ENCODE data around the gene TMX4.
"Not testable (repeated sequence)": the region's sequence is repeated elsewhere in the genome, so short reads cannot be mapped to it uniquely, and the experiment has no call there.

TMX4 gene

DNA sequence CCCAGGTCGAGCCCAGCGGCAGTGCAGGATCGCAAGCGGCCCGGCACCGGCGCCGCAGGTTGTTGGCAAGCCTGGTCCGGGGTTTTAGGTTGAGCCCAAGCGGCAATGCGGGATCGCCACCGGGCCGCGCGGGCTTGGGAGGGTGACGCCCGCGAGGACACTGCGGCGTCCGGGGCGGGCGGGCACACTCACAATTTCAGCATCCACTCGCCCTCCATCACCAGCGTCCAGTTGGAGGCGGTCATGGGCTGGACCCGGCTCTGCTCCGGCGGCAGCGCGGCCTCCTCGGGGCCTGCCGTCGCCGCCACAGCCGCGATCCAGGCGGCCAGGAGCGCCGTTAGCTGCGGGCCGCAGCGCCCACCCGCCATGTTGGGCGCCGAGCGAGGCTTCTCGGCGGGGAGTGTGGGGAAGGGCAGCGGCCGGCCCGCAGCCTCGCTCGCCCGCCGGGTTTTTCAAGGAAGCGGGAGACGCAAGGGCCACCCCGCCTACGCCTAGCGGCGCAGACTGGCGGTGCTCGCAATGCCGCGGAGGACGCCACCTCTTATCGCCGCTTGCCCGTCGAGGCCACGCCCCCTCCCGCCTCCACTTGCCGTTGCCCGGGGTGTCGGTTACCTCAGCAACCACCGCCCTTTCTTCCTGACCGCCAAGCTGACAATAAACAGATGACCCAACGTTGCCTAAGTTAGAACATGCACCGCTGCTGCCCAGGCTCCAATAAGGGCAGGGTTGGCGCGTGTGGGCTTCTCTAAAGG lies at the start of gene TMX4:
TSS of gene TMX4 (minus strand) at position 516 of the 752 bp plus-strand sequence. CDS start at position 368, 148 bp downstream.
- peak; percentile 93 to 94 for DNase-seq

DNA sequence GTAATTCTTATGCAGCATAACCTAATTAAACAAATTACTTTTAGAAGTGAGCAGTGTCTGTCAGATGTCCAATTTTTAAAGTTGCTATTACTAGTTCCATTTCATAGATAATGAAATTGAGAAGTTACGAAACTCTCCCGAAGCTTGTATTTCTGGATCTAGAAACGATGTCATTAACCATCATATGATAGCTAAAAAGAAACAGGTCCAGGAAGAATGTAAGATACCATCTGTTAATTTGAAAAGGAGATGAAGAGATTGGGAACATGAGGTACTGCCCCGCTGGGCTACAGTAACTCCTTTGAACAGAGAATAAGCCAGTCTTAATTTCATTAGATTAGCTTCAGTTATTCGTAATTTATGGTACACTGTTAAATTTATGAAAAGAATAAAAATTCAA lies 47.5 kb upstream of the TMX4 start:
- no peak for DNase-seq

GRCh38 chr20:8066662-8067061 lies 47.1 kb upstream of the TMX4 start:
- no peak for DNase-seq

DNA sequence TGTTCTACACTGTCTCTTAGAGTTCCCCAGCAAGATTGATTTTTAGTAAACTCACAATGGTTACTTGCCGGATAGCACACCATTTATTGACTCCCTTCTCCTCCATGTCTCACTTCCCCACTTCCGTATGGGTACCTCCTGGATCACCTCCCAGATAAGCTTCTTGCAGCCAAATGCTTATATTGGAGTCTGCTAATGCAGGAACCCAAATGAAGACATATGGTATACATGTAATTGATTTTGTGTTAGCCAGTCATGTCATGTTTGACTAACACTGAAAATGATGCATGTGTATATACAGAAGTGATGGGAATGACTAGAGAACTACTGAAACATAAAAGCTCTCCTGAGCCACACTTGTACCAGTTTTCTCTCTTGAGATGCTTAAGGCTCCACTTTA lies 46.1 kb upstream of the TMX4 start:
- no peak for DNase-seq

DNA sequence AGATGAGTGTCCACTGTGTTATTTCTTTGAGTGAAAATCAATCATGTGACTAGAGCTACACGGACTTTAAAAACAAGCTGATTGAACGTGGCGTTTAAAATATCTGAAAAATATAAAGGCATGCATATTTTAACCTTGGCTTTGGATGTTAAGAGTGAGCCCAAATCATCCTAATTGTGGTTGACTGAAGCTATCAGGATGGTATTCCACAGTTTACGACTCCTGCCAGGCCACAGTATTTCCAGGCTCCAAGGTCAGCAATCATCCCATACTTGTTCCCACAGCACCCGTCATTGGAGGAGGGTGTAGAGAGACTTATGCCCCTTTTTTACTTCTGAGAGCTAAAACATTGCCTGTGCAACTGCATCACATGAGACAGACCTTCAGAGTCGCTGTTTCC lies 43.2 kb upstream of the TMX4 start:
- DNase-seq = no peak

DNA sequence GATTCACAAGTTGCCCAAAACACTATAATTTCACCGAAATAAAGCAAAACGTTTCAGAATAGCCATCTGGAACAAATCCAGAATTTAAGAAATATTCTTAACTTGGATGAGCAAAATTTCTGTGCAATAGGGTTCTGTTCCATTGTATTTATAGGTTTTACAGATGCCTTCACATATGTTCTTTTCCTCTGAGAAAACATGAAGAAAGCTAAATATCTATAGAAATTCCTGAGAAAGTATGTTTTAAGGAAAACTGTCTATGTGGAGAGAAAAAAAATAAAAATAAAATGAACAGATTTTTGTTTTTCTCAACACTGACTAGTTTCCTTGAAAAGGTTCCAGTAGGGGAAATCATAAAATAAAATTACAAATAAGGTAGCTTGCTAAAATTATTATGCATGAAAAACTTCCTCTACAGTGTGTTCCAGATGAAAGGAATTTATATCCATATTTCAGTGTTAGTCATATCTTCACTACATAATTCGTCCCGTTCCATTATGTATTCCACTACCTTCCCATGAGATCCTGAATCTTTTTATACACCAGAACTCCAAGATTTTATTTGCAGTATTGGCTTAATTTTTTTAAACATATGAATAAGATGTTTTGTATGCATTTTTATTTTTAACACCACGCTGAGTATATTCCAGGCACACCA lies 42.4 kb upstream of the TMX4 start:
- no peak for DNase-seq

DNA sequence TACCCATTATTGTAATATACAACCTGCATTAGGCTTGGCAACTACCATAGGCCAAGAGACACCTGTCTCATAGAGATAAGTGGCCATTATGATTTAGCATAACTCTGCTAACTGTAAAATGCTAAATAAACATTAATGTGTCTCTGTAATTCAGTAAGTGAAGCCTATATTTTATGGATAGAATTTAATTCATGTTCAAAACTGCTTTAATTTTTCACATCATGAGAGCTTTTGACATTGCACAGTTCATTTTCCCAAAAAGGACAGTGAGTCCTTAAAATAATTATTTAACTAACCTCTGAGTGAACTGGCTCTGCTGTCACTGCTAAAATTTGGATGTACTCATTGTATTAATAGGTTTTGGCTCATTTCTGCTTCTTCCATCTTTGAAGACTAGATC lies 41.4 kb upstream of the TMX4 start:
- no peak for DNase-seq

GRCh38 chr20:8057871-8058270 lies 38.3 kb upstream of the TMX4 start:
- DNase-seq = no peak

GRCh38 chr20:8055096-8055495 lies 35.5 kb upstream of the TMX4 start:
- DNase-seq = no peak

- no peak for DNase-seq
Measured at GRCh38 chr20:8050157-8050837, 30.7 kb upstream of the TMX4 start.

- no peak for DNase-seq
Measured at GRCh38 chr20:8049310-8049709, 29.7 kb upstream of the TMX4 start.

DNA sequence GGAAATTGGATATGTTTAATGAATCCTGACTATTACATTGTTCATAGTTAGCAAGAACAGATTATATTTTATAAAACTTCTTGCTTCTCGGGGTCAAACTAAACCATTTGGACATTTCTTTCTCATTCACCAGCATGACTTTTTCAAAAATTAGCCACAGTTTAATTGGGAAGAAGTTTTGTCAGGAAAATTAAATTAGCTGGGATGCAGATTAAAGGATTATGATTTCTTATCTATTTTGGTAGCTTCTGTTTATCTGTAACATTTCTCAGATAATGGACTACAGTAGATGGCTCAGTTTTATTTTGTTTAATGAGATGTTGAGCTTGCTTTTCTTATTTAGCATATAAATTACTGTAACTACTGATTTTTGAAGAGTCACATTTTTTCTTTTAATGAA lies 26.4 kb upstream of the TMX4 start:
- DNase-seq = no peak

DNA sequence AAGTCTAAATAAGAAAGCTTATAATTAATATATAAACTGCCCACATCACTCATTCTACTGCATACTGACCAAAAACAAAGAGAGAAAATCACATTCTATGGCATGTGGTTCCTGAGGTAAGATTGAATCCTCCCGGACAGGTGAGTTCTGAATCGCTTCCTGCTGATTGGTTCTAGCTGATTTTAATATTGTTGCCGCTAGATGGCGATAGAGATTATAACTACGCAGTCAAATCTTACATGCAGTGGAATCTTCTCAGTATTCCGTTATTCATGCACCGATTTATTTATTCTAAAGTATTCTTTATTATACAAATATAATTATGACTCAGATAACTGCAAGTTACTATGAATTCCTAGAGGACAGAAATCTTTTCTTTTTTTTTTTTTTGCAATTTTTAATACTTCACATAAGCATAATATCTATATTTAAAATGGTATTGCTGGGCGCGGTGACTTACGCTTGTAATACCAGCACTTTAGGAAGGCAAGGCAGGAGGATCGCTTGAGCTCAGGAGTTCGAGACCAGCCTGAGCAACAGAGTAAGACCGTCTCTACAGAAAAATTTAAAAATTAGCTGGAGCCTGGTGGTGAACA lies 24.2 kb upstream of the TMX4 start:
- DNase-seq = peak; percentile 35 to 64

DNA sequence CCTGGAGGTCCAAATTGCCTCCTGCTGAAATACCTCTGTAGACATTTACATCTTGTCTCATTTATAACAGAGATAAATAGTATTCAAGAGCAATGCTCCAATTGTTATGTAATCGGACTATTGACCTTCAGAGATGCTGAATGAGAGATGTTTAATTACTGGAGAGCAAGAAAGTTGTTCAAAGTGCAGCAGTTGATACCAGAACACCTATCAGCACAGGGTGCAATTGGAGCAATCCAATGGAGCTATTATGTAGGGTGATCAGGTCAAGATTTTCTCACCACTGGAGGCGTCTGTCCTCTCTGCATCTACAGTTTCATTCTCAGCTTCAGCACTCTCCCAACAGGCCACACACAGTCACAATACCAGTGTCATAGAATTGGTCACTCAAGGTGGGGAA lies 19.5 kb upstream of the TMX4 start:
- no peak for DNase-seq

- DNase-seq = no peak
Measured at GRCh38 chr20:8036771-8037170, 17.2 kb upstream of the TMX4 start.

DNA sequence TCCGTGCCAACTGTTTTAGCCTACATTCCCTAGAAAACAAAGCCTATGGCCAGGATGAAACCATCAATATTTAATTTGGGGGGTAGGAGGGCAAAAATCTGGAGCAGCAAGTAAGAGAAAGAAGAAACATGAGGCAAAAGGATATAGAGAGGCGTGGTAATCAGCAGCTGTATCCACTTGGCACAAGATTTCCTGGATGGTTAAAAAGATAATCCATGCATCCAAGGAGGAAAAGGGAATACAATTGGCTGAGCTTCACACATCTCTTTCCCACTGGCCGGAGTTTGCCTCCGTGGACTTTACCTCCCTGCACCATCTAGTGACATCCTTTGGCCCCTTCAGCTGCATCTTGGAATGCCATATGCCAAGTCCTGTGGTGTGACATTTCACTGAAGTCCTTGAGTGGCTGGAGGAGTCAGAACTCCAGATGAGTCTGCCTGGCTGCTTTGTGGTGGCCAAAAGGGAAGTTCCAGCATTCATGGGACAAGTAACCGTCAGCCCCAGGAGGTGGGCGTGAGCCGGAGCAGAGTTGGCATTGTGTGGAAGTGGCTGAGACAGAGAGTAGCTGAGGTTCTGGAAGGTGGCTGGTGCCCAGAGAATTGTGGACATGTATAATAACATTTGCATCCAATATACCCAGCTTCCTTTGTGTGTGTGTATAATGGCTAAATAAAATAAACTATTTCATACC lies 13.7 kb upstream of the TMX4 start:
- DNase-seq = no peak

GRCh38 chr20:8032499-8032898 lies 12.9 kb upstream of the TMX4 start:
- DNase-seq = no peak

DNA sequence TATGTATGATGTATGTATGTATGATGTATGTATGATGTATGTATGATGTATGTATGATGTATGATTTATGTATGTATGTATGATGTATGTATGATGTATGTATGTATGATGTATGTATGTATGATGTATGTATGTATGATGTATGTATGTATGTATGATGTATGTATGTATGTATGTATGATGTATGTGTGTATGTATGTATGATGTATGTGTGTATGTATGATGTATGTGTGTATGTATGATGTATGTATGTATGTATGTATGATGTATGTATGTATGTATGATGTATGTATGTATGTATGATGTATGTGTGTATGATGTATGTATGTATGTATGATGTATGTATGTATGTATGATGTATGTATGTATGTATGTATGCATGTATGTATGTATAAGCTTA lies 12.0 kb upstream of the TMX4 start:
- not testable (repeated sequence) for DNase-seq

- DNase-seq = no peak
Measured at GRCh38 chr20:8021541-8022269, 2.1 kb upstream of the TMX4 start.

DNA sequence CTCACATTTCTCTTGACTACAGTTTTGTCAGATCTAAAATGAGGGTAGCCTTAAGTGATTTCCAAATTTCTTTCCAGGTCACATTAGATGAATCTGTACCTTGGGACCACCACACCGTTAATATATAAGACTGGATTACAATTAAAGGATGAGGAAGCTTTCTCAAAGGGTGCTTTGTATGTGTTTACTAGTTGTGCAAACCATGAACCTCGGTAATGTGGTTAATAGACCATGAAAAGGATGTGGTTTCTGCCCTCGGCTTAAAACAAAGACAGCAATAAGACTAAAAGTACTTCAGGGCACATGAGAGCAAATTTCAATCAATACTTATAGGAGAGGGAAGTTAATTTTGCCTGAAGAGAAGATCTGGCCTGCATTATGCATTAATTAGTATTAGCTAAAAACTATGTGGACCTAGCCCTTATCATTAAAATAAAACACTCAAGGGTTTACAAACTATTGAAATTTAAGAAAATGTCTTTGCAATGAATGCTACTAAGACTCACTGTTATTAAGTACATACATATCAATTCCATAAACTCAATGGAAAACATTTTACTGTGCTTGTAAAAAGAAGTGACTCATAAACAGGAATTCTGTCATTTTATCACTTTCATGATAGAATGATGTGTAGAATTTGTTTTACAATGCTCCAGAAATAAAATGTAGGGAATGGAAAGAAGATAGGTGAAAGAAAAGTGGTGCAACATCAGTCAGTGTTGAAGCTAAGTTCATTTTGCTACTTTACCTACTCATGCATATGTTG lies 936 bp upstream of the TMX4 start:
- no peak for DNase-seq

- no peak for DNase-seq
Measured at GRCh38 chr20:8019998-8020247, 362 bp upstream of the TMX4 start.

DNA sequence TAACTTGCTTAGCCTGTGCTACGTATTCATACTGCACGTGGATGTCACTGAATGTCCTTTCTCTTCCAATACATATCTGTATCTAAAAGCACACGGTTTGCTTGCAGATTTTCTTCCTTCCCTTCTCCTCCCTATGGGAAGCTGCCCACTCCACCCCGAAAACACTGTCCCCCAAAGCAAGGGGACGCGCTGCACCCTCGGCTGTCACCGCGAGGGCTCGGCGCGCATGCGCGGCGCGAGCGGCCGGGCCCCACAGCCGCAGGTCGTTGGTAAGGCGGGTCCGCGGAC lies 659 bp downstream of the TMX4 start:
- no peak for DNase-seq

Data from NCI-H1930 (cell line).